Activated CD8-positive, alpha-beta memory T cell treated with anti-CD3 and anti-CD28 coated beads, Interleukin-2, amount 50 U/mL, for 48 hours (primary cell): ENCODE measurements around the gene TIMMDC1.
"Not testable (repeated sequence)": the region's sequence is repeated elsewhere in the genome, so short reads cannot be mapped to it uniquely, and the experiment has no call there.

Experiments used
- DNase-seq: peaks from one replicate; pipeline ENCODE4 v3.0.0-alpha.2; 2020

The TIMMDC1 gene

DNA sequence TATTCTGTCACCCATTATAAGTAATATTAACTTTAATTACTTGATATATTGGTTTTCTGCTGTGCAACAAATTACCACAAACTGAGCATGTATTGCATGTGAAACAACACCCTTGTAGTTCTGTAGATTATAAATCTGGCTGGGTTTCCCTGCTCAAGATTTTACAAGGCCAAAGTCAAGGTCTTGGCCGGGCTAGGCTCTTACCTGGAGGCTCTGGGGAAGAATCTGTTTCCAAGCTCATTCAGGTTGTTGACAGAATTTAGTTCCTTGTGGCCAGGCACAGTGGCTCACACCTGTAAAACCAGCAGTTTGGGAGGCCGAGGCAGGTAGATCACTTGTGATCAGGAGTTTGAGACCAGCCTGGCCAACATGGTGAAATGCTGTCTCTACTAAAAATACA, 16.3 kb downstream of the TIMMDC1 start:
- no peak for DNase-seq

DNA sequence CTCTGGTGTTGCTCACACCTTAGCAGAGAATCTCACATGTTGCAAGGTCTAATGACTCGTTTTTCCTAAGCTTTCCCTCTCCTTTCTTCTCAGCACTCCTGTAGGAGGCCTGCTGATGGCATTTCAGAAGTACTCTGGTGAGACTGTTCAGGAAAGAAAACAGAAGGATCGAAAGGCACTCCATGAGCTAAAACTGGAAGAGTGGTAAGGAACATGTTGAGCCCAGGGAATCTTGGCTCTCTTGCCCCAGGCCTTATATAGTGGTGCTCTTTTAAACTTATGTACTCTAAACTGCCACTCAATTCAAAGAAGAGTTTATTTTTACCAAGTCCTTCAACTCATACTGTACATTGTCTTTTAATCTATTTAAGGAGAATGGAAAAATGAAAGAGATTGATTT, 18.8 kb downstream of the TIMMDC1 start:
- no peak for DNase-seq

DNA sequence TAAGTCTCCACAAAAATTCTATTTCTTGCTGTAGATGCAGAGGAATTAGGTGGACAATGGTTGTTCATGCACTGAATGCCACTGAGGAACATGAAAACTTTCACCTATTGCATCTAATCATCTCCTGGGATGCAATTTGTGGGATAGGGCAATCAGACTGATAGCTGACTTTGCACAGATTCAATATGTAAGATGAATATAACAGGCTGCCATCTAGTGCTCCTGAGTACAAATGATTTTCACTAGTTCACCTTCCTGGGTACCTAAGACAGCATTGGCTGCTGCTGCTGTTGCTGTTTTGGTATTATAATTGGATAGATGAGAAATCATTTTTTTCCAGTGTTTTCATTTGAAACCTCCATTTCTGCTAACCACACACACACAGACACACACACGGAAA, 19.7 kb downstream of the TIMMDC1 start:
- DNase-seq = no peak

DNA sequence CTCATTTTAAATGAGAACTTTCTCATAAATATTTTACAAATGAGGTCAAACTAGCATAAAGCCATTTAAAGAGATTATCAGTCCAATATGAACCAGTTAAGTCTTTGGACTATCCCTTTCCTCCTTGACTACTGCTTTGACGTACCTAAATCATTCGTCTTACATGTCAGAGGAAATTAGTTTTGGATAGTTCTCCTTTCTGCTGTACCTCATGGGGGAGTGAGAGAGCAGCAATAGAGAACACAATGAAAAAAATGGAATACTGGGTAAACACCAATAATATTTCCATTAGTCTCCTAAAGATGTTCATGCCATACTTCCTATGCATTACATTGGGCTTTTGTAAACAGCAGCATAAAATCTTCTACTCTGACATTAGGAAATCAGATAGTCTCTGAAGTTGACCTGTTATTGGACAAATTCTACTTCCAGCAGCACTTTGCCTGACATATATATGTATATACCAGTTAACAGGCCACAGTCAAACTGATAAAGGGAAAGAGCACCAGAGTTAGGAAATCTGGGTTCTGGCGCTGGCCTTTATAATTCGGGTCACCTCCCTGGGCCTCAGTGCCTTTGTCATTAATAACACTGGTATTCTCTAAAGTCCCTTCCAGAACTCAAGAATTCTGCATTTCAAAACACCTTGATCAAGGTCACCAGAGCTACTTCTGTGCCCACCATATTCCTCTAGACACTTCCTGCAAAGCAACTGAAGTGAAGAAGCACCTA, 26.8 kb downstream of the TIMMDC1 start:
- DNase-seq = no peak

DNA sequence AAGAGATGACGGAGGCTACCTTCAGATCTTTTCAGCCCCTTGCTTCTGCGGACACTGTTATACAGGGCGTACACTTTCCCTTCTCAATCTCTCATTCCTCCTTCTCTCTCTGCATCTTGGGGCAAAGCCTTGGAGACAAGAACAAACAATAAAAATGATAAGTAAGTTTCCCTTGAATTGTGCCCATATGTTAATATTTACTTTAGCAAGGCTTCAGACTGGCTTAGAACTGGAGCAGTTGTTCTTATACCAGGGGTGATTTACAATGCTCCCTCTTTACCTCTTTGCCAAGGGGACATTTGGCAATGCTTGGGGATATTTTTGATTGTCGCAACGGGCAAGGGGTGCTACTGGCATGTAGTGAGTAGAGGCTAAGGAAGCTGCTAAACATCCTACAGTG, 29.4 kb downstream of the TIMMDC1 start:
- no peak for DNase-seq

DNA sequence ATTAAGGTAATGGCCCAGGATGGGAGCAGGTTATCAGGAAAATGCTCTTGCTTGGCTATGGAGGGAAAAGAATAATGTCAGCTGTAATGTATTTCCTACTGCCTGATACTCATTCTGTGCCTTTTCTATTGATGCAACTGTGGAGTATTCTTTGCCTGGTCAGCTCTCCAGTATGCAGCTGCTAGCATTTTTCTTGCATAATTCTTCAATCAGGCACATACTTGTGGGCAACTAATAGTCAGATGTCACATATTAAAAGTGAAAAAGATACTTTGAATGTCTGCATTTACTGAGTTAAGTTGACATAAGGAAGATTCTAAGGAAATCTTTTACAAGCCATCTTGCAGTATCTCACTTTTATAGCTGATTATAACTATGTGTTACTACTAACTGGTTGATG, 31.5 kb downstream of the TIMMDC1 start:
- DNase-seq = no peak

DNA sequence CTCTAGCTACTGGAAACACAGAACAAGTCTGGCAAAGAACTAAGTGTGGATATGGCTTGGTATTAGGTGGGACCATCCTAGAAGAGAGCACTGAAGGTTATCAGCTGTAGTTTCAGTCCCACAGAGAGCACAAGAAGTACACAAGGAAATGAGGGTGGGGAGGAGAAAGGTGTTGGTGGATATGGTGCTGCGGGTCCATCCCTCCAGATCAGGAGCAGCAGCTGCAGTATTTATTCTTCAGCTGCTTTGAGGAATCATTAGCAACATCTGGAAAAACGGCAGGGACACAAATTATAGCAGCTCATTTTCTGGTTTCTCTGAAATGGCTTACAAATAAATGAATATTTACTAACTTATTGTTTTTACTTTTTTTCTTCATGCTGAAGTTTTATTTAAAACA, 32.1 kb downstream of the TIMMDC1 start:
- DNase-seq = no peak

DNA sequence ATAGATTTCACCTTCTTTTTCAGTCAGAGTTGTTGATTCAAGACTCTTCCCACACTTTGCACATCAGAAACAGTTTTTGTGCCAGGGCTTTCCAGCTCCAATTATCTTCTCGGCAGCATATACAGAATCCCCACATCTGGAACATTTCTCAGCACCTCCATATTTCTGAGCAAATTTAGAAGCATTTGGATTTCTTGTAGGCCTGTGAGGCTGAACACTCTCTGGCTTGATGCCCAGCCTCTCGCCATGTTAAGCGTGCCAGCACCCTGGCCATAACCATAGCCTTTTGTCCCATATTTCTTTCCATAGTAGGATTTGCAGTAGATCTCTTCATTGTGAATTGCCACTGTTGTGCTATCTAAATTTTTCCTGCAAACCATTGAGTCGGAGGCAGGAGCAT, 32.8 kb downstream of the TIMMDC1 start:
- DNase-seq = no peak

DNA sequence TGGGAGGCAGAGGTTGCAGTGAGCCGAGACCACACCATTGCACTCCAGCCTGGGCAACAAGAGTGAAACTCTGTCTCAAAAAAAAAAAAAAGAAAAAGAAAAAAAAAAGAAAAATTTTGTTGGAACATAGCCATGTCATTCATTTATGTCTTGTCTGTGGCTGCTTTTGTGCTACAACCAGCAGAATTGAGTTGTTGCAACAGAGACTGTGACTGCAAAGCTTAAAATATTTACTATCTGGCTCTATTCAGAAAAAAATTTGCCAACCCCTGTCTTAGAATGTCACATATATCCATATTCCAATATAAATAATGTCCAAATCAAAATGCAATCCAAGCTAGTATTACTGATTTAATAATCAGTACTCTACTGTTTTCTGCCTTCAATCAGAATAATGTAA, 35.9 kb downstream of the TIMMDC1 start:
- no peak for DNase-seq

DNA sequence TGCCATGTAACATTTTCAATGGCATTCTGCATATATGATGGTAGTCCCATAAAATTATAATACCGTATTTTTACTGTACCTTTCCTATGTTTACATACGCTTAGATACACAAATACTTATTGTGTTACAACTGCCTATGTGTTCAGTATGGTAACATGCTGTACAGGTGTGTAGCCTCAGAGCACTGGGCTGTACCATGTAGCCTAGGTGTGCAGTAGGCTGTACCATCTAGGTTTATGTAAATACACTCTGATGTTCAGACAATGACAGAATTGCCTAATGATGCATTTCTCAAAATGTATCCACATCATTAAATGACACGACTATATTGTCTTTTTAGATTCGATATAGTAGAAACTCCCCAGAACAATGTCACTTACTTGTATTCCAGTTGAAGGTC, 38.4 kb downstream of the TIMMDC1 start:
- DNase-seq = no peak

DNA sequence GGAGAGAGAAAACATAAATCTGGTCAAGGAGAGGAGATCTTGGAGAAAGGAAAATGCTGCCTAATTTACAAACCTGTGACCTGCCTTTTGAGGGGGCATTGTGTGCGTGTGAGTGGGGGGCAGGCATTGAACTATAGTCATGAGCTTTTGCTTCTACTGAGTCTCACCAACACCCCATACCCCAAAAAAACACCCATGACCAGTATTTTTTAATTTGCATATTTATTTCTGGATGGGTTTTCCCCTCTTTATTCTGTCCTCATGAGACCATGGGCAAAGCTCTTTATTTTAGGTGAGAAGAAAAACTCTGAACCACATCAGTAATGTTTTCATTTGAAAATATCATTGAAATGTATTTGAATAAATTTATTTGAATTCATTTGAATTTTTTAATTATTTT, 40.4 kb downstream of the TIMMDC1 start:
- no peak for DNase-seq

DNA sequence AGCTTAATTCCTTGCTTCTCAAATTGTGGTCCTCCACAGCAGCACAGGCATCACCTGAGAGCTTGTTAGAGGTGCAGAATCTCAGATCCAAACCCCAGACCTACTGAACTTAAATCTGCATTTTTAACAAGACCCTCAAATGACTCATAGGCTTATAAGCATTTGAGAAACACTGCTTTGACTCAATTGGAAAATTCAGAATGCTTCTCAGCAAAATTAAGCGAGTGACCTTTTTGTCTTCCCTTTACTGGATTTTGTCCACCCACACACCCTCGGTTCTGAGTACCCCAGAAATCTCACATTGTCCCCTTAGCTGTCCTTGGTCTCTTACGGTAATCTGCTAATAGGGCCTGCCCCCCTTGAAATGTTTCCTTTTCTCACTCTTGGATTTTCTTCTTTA, 43.2 kb downstream of the TIMMDC1 start:
- DNase-seq = no peak

DNA sequence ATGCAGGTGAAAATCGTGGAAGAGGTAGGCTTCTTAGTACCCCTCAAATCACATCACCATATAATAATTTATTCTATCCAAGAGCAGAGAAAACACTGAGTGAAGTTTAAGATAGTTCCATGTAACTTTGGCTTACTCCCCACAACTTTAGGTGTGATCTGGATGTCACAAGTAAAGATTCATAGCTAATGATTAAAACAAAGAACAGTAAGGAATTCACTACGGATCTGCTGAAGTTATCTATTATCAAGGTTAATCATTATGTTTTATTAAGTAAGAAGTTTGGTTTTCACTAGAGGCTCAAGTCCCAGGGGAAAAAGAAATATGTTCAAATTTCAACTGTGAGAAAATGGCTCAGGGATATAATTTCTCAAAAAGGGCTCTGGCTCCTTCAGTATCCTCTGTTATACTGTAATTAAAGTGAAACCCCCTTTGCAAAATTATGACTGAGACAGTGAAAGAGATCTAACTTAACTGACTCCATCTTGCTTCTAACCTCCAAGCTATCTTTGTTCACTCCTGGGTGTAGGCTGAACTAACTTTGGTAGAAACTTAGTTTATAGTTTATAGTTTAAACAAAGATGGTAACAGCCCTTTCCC, 43.9 kb downstream of the TIMMDC1 start:
- no peak for DNase-seq

DNA sequence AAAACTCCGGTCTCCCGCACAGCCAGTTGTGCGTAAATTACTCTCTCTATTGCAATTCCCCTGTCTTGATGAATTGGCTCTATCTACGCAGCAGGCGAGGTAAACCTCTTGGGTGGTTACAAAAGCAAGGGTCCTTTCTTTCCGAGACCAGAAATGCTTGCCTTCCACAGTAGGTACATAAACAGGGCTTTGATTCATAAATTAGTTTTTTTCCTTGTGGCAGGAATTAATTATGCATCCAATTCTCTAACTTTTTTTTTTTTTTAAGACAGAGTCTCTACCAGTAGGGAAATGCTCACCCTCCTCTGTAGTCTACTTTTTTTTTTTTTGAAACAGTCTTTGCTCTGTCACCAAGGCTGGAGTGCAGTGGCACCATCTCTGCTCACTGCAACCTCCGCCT, 44.8 kb downstream of the TIMMDC1 start:
- DNase-seq = no peak

DNA sequence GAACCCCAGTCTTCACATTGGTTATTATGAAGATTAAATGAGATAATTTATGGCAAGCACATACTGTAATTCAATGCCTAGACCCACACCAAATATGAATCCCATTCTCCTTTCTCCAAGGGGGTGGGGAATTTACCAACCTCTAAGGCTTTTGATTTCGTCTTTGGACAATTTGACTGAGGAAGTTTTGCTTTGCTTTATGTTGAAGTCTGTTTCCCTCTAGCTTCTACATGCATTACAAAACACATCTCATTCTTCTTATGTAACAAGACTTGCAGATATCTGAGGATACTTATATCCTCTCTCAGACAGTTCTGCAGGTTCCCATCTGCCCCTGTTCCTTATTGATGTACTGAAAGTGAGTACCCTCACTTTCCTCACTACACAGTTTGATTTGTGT, 48.9 kb downstream of the TIMMDC1 start:
- DNase-seq = no peak

DNA sequence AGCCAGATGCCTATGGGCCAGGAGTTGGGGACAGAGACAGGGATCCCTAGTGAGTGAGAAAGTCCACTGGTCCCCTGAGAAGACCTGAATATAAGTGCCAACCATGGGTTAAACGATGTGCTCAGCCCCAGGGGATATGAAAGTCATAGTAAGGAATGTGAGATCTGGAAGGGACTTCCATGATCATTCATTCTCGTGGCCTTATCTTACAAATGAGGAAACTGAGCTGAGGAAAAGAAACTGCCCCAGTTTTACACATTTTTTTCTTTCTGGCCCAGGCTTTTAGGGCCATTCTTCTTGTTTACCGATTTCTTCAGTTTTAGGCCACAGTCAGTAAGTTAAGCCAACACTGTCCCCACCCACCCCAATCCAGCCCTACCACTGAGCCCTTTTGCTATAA, 50.0 kb downstream of the TIMMDC1 start:
- DNase-seq = no peak

DNA sequence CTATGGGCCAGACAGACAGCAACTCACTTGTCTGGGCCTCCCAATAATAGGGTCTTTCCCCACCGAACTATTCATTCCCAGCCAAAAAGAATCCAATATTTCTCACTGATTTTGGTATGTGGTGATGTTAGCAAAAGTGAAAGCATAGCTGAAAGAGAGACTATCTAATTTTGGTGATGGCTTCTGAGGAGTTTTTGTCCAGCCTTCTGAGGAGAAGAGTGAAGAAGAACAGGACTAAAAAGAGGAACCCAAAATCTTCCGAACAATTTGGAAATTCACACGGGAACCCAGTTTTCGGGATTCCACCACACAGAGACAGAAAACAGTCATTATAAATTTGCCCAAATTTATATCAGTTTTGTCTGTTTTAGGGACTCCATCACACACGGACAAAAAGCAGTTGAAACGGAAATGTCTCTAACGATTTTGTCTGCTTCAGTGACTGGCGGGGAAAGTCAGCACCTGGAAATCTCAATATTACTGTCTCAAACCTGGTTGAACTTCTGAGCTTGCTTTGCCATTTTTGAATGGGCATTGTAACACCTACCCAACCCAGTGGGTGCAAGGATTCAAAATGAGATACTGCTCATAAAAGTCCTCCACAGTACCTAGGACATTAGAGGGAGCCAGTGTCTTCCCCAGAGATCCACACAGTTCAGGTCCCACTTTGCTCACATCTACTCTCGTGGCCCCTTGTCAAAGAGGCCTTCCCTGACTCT, 52.0 kb downstream of the TIMMDC1 start:
- DNase-seq = no peak

DNA sequence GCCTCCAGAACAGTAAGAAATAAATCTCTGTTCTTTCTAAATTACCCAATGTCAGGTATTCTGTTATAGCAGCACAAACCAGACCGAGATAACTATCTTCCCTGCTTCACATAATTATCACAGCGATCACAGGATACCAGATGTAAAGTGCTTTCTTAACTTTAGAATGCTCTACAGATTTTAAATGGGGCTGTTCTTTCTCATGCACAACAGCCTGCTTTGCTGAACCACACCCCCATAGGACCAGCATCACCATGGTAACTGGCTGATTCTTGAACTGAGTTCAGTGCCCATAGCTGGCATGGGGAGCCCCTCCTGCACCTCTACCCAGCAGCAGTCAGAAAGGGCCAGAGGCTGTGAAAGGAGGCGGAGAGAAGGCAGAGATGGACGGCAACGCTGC, 53.3 kb downstream of the TIMMDC1 start:
- DNase-seq = no peak

DNA sequence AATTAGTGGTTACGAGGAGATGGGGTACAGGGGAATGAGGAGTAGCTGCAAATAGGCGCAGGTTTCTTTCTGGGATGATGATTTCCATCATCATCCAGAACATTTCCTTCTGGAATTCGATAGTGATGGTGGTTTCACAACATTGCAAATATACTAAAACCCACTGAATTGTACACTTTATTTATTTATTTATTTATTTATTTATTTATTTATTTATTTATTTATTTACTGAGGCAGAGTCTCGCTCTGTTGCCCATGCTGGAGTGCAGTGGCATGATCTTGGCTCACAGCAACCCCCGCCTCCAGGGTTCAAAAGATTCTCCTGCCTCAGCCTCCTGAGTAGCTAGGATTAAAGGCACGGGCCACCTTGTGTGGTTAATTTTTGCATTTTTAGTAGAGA, 54.6 kb downstream of the TIMMDC1 start:
- not testable (repeated sequence) for DNase-seq

DNA sequence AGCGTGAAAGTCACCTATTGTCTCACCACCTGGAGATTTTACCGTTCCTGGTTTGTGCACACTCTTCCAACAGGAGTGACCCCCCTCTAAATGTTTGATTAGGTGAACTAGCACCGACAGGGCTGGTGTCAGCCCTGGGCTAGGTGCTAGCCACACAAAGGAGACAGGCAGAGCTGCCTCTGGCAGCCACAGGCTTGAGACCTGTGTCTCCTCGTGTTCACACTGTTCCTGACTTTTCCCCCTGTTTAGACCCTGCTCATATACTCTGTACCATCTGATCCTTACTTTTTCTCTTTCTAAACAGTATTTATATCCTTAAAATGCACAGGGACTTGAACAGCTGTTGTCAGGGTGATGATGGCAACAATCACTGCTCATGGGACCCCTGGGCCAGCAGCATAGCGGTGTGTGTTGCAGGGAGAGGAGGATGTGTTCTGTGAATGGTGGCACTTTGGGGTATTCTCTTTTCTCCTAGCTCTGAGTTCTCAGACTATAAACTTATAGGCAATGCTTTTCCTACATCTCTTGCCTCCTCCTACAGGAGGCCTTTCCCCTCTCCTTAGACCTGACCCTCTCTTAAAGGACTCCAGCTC, 55.6 kb downstream of the TIMMDC1 start:
- no peak for DNase-seq

DNA sequence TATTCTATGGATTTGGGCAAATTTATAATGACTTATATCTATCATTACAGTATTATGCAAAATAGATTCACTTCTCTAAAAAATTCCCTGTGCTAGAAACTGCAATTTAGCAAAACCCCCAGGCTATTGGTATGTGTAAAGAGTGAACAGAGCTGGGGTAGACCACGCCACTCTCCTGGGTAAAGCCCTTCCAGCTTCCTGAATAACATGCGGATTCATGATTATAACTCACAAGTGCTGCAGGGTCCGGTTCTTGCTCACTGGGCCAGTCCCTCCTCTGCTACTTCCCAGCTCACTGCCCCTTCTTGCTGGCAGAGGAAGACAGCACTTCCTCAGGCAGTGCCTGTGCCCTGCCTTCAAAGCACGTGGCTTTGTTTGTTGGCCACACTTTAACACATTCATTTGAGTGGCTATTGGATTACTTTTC, 57.0 kb downstream of the TIMMDC1 start:
- DNase-seq = no peak

DNA sequence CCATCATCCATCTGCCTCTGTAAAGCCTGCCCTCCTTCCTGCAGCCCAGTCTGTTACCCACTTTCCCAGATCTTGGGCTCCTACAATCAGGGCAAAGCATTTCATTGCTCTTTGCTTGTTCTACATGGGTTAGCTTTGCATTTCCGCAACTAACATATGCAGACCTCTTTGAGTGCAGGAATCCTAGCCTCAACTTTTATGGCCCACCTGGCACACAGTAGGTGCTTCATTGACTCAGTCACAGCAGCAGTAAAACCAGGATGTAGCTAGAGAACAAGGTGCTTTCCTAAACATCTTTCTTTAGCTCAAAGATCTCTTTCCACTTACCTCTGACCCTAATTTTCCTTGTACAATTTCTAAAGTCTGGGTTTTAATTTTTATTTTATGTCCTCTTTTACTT, 57.6 kb downstream of the TIMMDC1 start:
- DNase-seq = no peak

DNA sequence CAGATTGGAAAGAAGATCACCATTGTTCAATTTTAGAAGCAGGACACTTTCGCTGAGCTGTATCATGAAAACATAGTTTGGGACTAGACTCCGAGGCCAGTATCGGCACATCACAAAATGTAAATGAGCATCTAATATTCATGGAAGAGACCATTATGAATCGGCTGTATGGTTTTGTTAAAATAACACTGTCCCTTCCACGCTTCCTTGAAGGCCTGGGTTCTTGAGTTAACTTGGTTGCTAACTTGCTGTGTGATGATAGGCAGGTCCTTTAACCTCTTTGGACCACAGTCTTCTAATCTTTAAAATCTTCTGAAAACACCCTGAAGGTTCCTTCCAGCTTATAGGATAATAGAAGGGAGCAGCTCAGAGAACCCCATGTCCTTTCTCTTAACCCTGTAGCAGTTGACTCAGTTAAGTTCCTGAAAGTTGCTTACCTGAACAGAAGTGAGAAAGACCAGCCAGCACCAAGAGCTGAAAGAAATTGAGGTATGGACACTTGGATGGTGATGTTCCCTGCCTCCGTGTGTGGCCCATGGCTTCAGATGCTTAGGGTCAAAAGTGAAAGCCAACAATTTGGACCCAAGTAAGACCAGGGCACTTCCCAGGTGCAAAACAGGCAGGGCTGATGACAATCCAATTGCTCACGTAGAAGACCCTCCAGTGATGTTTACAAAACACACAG, 59.0 kb downstream of the TIMMDC1 start:
- DNase-seq = no peak
